RWPE1 (cell line): ENCODE data around the gene CBX8.
A peak's percentile ranks its signal among the peaks of the same experiment; 100 is the strongest.

Source experiments
- CTCF ChIA-PET: fragments of 350-600 bp; sonication (Branson Sonifier 250); formaldehyde crosslinking; extraction: SDS; loops from one replicate; lab custom pipeline; 2021; lab: Yijun Ruan, JAX
- POLR2A ChIA-PET: fragments of 400-600 bp; formaldehyde crosslinking; extraction: SDS; loops from one replicate; lab custom pipeline; 2020; ENCODE audit warnings: antibody characterized with exemption; ENCODE audit not compliant: low non-redundant PET; lab: Yijun Ruan, JAX
- DNase-seq: peaks from one replicate; pipeline ENCODE4 v3.0.0; 2012; ENCODE audit warnings: low spot score
- H3K27ac ChIP-seq: fragments of 450-650 bp; 2 replicates; pipeline ENCODE4 v1.5.1; 2017
- TF ChIP-seq, protein P1 (sequence below): fragments of 450-650 bp; conservative IDR thresholded peaks from 2 replicates; pipeline ENCODE4 v1.5.1; 2017; ENCODE audit warnings: low read depth, mild to moderate bottlenecking

Gene CBX8

DNA sequence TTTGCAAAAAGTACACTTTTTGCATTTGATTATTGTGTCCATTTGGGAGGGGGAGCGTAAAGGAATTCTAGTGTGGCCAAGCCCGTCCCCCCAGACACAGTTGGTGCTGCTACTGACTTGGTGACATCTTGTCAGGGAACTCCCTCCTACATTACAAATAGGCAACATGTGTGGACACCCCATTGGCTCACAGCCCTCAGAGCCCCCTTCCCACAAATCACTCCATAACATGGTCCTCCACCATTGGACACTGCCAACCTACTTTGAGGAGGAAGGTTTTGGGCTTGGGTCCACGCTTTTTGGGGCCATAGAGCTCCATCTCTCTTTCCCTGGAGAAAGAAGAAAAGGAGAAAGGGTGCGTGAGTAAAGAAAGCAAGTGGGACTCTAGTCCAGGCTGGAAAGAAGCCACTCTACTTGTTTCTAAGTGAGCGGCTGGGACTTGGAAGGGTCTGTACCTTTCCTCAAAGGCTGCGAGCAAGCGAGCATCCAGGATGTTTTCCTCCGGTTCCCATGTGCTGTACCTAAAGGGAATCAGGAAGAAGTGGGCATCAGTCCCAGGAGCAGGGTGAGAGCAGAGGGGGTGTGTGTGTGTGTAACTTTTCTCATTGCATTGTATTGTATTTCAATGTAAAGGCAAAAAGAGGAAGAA lies 958 bp downstream of the CBX8 start:
- CTCF ChIA-PET, result interaction anchor here (0.6 to 1.1 kb wide), 3 partner anchors 12 to 287 kb away, joined by 3 to 6 read pairs (median 4); no protein-coding TSS in a partner anchor
- TF ChIP-seq, protein P1, sequence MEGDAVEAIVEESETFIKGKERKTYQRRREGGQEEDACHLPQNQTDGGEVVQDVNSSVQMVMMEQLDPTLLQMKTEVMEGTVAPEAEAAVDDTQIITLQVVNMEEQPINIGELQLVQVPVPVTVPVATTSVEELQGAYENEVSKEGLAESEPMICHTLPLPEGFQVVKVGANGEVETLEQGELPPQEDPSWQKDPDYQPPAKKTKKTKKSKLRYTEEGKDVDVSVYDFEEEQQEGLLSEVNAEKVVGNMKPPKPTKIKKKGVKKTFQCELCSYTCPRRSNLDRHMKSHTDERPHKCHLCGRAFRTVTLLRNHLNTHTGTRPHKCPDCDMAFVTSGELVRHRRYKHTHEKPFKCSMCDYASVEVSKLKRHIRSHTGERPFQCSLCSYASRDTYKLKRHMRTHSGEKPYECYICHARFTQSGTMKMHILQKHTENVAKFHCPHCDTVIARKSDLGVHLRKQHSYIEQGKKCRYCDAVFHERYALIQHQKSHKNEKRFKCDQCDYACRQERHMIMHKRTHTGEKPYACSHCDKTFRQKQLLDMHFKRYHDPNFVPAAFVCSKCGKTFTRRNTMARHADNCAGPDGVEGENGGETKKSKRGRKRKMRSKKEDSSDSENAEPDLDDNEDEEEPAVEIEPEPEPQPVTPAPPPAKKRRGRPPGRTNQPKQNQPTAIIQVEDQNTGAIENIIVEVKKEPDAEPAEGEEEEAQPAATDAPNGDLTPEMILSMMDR, result no peak
- peak overlapping the region; percentile 76; the same call in 1 of the 2 replicates for H3K27ac ChIP-seq
- POLR2A ChIA-PET, result no interaction called here
- DNase-seq, result no peak

GRCh38 chr17:79794659-79795511 lies 2.0 kb downstream of the CBX8 start:
- POLR2A ChIA-PET, result interaction anchor here (0.6 kb wide), 1 partner anchor 38 kb away, joined by 3 read pairs; no protein-coding TSS in a partner anchor
- DNase-seq, result no peak
- TF ChIP-seq, protein P1, result no peak

DNA sequence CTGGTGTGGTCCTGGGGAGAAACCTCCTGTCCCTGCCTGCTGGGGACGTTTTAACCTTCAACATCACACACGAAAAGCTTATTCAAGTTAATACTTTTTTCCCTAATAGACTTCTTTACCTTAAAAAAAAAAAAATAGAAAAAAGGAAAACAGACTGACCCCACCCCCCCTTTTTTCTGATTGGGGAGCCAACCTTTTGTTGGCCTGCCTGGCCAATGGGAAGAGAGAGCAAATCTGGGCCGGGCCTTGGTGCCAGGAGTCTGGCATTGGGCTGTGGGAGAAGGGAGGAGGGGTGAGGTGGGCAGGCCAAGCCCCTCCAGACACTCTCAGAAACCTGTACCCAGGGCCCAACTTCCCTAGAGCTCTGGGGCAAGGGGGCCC lies 3.0 kb downstream of the CBX8 start:
- TF ChIP-seq, protein P1, result no peak
- no peak overlapping the region for H3K27ac ChIP-seq
- ChIA-PET POLR2A (no interaction called here), CTCF (interaction anchor here (0.6 to 1.2 kb wide), 2 partner anchors 46 to 52 kb away, joined by 3 to 4 read pairs; no protein-coding TSS in a partner anchor)
- DNase-seq, result no peak

More at GRCh38 chr17:79794659-79795511, 2.0 kb downstream of the CBX8 start:
- CTCF ChIA-PET, result interaction anchor here (0.6 to 1.2 kb wide), 3 partner anchors 53 to 136 kb away, joined by 3 to 5 read pairs (median 4); no protein-coding TSS in a partner anchor
- H3K27ac ChIP-seq, result no peak overlapping the region

DNA sequence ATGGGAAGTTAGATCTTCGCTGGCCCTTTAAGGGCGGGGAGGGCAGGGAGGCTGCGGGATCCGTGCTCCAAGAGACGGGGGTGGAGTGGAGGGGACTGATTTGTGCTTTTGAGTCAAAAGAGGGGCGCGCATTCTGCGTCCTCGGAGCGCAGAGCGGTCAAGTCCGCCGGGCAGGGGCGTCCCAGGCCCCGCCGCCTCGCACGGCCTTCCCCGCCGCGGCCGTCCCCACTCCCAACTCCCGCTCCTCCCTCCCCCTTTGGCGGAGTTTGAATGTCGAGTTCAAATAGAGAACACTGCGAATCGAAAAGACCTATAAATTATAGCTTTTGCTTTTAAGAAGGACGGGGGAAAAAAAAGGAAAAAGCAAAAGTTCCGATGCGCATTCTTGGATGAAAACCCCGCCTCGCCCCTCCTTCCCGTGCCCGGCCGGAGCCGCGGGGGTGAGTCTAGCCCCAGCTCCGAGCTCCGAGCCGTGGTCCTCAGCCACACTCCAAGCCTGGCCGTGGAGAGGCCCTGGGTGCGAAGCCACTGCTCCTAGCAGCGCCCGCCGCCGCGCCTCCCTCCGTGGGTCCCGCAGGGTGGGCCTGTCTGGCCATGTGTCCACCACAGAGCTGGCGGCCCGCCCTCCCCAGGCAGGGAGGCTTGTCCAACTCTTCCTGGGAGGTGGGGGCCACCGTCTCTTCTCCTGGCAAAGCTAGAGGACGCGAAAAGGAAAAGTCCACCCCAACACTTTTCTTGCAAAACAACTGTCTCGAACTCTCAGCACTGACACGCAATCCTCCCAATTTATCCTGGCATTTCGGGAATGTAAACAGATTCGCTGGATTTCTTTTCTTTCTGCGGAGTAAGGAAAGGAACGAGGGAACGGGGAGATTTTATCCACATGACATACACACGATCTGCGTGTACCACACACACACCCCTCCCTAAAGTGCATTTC lies 3.6 kb downstream of the CBX8 start:
- no peak for DNase-seq
- TF ChIP-seq, protein P1, result no peak
- H3K27ac ChIP-seq, result peak overlapping the region; percentile 7; the same call in 1 of the 2 replicates
- ChIA-PET CTCF (no interaction called here), POLR2A (no interaction called here)

DNA sequence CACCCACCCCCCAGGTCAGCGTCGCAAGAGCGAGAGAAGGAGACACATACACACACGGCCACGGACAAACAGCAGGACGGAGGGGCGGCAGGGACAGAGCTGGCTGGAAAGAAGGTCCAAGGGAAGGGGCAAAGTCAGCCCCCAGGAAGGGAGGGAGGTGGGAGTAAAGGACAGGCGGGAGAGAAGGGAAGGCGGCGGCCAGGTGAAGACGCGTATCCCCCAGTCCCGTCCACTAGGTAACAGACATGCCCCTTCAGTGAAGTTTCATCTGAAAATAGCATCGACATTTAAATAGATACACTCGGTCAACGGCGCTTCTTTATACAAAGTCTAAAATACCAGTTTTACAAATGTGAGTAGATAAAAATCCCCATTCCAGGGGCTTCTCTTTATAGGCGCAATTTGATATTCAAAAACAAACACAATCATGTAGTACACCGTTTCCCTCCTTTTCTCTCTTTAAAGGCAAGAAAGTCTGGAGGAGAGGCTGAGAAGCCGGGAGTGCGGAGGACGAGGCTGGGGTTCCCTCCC lies 4.5 kb downstream of the CBX8 start:
- ChIA-PET POLR2A (no interaction called here), CTCF (no interaction called here)
- no peak for DNase-seq
- H3K27ac ChIP-seq, result no peak overlapping the region
- TF ChIP-seq, protein P1, result no peak
